K562 (cell line): ENCODE results near the gene PRR15. TPM values are rescaled to one million over a fixed set of nuclear protein-coding genes. Genes with fewer than 3 reads are reported as not detected.

Experiments
- ARID1B ChIP-seq: fragments of 450-650 bp; IDR thresholded peaks from 2 replicates; pipeline ENCODE4 v1.6.1; 2016; ENCODE audit warnings: antibody characterized with exemption, mild to moderate bottlenecking, inconsistent platforms
- C11orf30 ChIP-seq: fragments of 450-650 bp; IDR thresholded peaks from 2 replicates; pipeline ENCODE4 v1.6.1; 2016; ENCODE audit warnings: low read depth, mild to moderate bottlenecking
- CBFA2T3 ChIP-seq: fragments of 450-650 bp; IDR thresholded peaks from 2 replicates; pipeline ENCODE4 v1.6.1; 2017
- DLX4 ChIP-seq: fragments of 250-450 bp; sonication (Bioruptor Pico); IDR thresholded peaks from 2 replicates; pipeline ENCODE4 v1.6.1; 2021; ENCODE audit warnings: mild to moderate bottlenecking
- EHMT2 ChIP-seq: fragments of 450-650 bp; IDR thresholded peaks from 2 replicates; pipeline ENCODE4 v1.6.1; 2018; ENCODE audit warnings: antibody characterized with exemption
- ESRRA ChIP-seq: fragments of 450-650 bp; IDR thresholded peaks from 2 replicates; pipeline ENCODE4 v1.6.1; 2014; ENCODE audit warnings: low read depth, mild to moderate bottlenecking, moderate library complexity, borderline replicate concordance
- HMG20B ChIP-seq: fragments of 250-450 bp; sonication (Bioruptor Pico); IDR thresholded peaks from 2 replicates; pipeline ENCODE4 v1.5.0; 2021; ENCODE audit warnings: mild to moderate bottlenecking
- NFE2 ChIP-seq: IDR thresholded peaks from 2 replicates; pipeline ENCODE4 v1.6.1; 2014; ENCODE audit warnings: antibody characterized with exemption, low read depth
- SMARCA4 ChIP-seq: fragments of 450-650 bp; IDR thresholded peaks from 2 replicates; pipeline ENCODE4 v1.6.1; 2016
- SPI1 ChIP-seq: IDR thresholded peaks from 2 replicates; pipeline ENCODE4 v1.6.1; 2011; ENCODE audit warnings: low read depth, low read length, control low read depth, borderline replicate concordance
- TAL1 ChIP-seq: fragments of 450-650 bp; IDR thresholded peaks from 2 replicates; pipeline ENCODE4 v1.6.1; 2016; ENCODE audit warnings: mild to moderate bottlenecking
- TEAD4 ChIP-seq, 2 experiments: sonication (generic) in 1 of 2; formaldehyde crosslinking in 1 of 2; IDR thresholded peaks; 2 replicates each; pipeline versions ENCODE4 v1.6.1 to v1.8.0; 2012 to 2022; ENCODE audit warnings: borderline replicate concordance in 1 of 2, inconsistent platforms in 1 of 2, low read length in 1 of 2, mild to moderate bottlenecking in 1 of 2, missing genetic modification reagents in 1 of 2
- ZC3H8 ChIP-seq: fragments of 450-650 bp; IDR thresholded peaks from 2 replicates; pipeline ENCODE4 v1.6.1; 2017
- ZNF184 ChIP-seq: sonication (generic); formaldehyde crosslinking; IDR thresholded peaks from 2 replicates; pipeline ENCODE4 v1.5.0; 2020; ENCODE audit warnings: missing genetic modification reagents
- polyA plus RNA-seq, 8 experiments: library from polyadenylated mRNA; depleted of rRNA in 4 of 8; stranded (reverse) in 5 of 8; unstranded in 3 of 8; fragments of >200 nt; fragmentation: Nextera tagmentation in 2 of 8; fragmentation: Illumina TruSeq in 1 of 8; extraction: Ambion mirVana in 2 of 8; extraction: Trizol in 1 of 8; gene quantifications; 2 replicates each; pipeline versions ENCODE4 v1.2.1 to v1.2.3, GENCODE V29; 2011 to 2014; ENCODE audit warnings: inconsistent platforms in 1 of 8, missing spikeins in 1 of 8
- total RNA-seq, 7 experiments: library from RNA; depleted of rRNA in 6 of 7; stranded (reverse); fragments of >200 nt in 6 of 7; fragmentation: Illumina TruSeq in 2 of 7; extraction: Trizol in 2 of 7; gene quantifications; 2 replicates each; pipeline versions ENCODE4 v1.2.1 to v1.2.3, GENCODE V29; 2011 to 2021; ENCODE audit warnings: low replicate concordance in 1 of 7
- TF ChIP-seq, protein P1 (sequence below): fragments of 200-800 bp; sonication (Bioruptor generic); IDR thresholded peaks from 2 replicates; pipeline ENCODE4 v1.6.1; 2017; ENCODE audit warnings: missing genetic modification characterization, missing compliant biosample characterization
- TF ChIP-seq, protein P2 (sequence below): IDR thresholded peaks from 2 replicates; pipeline ENCODE4 v1.6.1; 2012; ENCODE audit warnings: low read depth, low read length, improper control_type of control experiment, borderline replicate concordance
- TF ChIP-seq, protein P3 (sequence below), 2 experiments: IDR thresholded peaks in 1 of 2; conservative IDR thresholded peaks in 1 of 2; 2 replicates each; pipeline ENCODE4 v1.6.1; 2016; ENCODE audit warnings: low read depth in 2 of 2, mild to moderate bottlenecking in 1 of 2, missing compliant biosample characterization in 1 of 2, missing genetic modification characterization in 1 of 2, moderate library complexity in 1 of 2

The PRR15 gene
- total and polyA plus RNA-seq, 9 of the 15 experiments (the other 6 are each of a cell fraction or from before 2014, with no cell fraction given): not detected

DNA sequence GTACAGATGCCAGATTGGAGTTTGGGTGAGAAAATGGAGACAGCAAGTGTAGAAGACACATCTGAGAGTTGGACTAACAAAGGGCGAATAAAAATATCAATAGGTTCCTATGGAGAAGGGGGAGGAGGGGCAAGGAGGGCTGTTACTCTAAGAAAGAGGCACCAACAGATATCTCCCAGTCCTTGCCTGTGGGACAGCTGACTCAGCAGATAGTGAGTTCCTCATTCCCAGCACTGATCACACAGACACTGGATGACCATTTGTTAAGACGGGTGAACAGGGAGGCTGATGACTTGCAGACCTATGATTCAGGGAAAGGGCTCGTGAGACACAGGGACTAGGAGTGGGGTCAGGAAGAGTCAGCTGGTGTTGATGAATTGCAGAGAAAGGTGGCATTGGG is 5.7 kb upstream of the PRR15 start (continued):
- TF ChIP-seq TEAD4 (IDR thresholded peaks at IDR 0.05; ENCODE audit: low read length): peak; percentile 49; the same call in 1 of the 2 replicates
- TF ChIP-seq TEAD4 (CRISPR knock-in tag; IDR thresholded peaks at IDR 0.05; ENCODE audit: borderline replicate concordance): no peak
- no peak for TF ChIP-seq DLX4
- peak; percentile 96 for TF ChIP-seq NFE2
- TF ChIP-seq, protein P1, sequence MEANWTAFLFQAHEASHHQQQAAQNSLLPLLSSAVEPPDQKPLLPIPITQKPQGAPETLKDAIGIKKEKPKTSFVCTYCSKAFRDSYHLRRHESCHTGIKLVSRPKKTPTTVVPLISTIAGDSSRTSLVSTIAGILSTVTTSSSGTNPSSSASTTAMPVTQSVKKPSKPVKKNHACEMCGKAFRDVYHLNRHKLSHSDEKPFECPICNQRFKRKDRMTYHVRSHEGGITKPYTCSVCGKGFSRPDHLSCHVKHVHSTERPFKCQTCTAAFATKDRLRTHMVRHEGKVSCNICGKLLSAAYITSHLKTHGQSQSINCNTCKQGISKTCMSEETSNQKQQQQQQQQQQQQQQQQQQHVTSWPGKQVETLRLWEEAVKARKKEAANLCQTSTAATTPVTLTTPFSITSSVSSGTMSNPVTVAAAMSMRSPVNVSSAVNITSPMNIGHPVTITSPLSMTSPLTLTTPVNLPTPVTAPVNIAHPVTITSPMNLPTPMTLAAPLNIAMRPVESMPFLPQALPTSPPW (CRISPR knock-in tag): peak; percentile 77
- TF ChIP-seq, protein P2, sequence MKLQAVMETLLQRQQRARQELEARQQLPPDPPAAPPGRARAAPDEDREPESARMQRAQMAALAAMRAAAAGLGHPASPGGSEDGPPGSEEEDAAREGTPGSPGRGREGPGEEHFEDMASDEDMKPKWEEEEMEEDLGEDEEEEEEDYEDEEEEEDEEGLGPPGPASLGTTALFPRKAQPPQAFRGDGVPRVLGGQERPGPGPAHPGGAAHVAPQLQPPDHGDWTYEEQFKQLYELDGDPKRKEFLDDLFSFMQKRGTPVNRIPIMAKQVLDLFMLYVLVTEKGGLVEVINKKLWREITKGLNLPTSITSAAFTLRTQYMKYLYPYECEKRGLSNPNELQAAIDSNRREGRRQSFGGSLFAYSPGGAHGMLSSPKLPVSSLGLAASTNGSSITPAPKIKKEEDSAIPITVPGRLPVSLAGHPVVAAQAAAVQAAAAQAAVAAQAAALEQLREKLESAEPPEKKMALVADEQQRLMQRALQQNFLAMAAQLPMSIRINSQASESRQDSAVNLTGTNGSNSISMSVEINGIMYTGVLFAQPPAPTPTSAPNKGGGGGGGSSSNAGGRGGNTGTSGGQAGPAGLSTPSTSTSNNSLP: no peak
- peak; percentile 100 for TF ChIP-seq C11orf30
- TF ChIP-seq EHMT2: 0 out of 2 replicates have a peak, but pooled peaks have one; percentile 13
- TF ChIP-seq ARID1B: peak; percentile 66
- TF ChIP-seq, protein P3, sequence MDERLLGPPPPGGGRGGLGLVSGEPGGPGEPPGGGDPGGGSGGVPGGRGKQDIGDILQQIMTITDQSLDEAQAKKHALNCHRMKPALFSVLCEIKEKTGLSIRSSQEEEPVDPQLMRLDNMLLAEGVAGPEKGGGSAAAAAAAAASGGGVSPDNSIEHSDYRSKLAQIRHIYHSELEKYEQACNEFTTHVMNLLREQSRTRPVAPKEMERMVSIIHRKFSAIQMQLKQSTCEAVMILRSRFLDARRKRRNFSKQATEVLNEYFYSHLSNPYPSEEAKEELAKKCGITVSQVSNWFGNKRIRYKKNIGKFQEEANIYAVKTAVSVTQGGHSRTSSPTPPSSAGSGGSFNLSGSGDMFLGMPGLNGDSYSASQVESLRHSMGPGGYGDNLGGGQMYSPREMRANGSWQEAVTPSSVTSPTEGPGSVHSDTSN (CRISPR knock-in tag; IDR thresholded peaks at IDR 0.05; ENCODE audit: low read depth): no peak
- TF ChIP-seq, protein P3 (tag; conservative IDR thresholded peaks at IDR 0.05; ENCODE audit: low read depth): 0 out of 2 replicates have a peak, but pooled peaks have one; percentile 10
- TF ChIP-seq HMG20B (CRISPR knock-in tag): no peak
- 0 out of 2 replicates have a peak, but pooled peaks have one; percentile 19 for TF ChIP-seq ESRRA
- no peak for TF ChIP-seq ZC3H8
- TF ChIP-seq CBFA2T3: peak; percentile 56
- peak; percentile 47; the same call in 1 of the 2 replicates for TF ChIP-seq SMARCA4
- TF ChIP-seq SPI1: peak; percentile 96
- TF ChIP-seq ZNF184 (CRISPR knock-in tag): no peak
- 0 out of 2 replicates have a peak, but pooled peaks have one; percentile 20 for TF ChIP-seq TAL1
